ENCODE data around the gene GRIPAP1.

GRIPAP1 gene

DNA sequence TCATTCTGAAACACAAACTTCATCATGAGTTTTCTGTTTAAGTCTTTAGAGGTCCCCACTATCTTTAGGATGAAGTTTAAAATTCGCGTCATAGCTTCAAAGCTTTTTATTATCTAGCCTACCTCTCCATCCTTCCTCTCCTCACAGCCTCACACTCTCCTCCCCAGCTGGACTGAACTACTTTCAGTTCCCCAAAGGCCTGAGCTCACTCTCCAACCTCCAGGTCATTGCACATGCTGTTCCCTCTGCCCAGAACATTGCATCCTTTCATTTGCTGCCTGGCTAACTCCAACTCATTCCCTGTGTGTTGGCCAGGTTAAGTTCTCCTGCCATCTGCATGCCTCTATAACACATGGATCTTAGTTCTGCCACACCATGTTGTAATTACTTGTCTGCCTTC is 41.8 kb downstream of the GRIPAP1 start:
- no peaks in the 10 kb centered on the region for H3K9me3 ChIP-seq (ENCODE audit: insufficient read depth, low read length)
- TF ChIP-seq, protein P1, sequence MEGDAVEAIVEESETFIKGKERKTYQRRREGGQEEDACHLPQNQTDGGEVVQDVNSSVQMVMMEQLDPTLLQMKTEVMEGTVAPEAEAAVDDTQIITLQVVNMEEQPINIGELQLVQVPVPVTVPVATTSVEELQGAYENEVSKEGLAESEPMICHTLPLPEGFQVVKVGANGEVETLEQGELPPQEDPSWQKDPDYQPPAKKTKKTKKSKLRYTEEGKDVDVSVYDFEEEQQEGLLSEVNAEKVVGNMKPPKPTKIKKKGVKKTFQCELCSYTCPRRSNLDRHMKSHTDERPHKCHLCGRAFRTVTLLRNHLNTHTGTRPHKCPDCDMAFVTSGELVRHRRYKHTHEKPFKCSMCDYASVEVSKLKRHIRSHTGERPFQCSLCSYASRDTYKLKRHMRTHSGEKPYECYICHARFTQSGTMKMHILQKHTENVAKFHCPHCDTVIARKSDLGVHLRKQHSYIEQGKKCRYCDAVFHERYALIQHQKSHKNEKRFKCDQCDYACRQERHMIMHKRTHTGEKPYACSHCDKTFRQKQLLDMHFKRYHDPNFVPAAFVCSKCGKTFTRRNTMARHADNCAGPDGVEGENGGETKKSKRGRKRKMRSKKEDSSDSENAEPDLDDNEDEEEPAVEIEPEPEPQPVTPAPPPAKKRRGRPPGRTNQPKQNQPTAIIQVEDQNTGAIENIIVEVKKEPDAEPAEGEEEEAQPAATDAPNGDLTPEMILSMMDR (IDR thresholded peaks at IDR 0.05; ENCODE audit: insufficient read depth, low read length, poor library complexity, severe bottlenecking), result no peak
- TF ChIP-seq EZH2phosphoT487 (conservative IDR thresholded peaks at IDR 0.05; ENCODE audit: low read length), result no peak
- no peak overlapping the region for H3K4me3 ChIP-seq (ENCODE audit: insufficient read depth, low read length, poor library complexity, severe bottlenecking)
- no peaks in the 10 kb centered on the region for H3F3A ChIP-seq (ENCODE audit: insufficient read depth)
- H3K27ac ChIP-seq (ENCODE audit: low read depth, low read length), result no peak overlapping the region
- no peaks in the 10 kb centered on the region for H3K27me3 ChIP-seq (ENCODE audit: low read length)
- H3K9ac ChIP-seq (ENCODE audit: low read length), result no peak overlapping the region
- H3K79me2 ChIP-seq (ENCODE audit: insufficient read depth, low read length), result peaks cover 12% of the 10 kb centered on the region; the same call in 1 of the 2 replicates
- no peak overlapping the region for H2AFZ ChIP-seq (ENCODE audit: low read depth, low read length, severe bottlenecking)
- no peaks in the 10 kb centered on the region for H3K36me3 ChIP-seq (ENCODE audit: low read length)
- H3K4me2 ChIP-seq (ENCODE audit: low read depth, low read length, poor library complexity, severe bottlenecking), result no peak overlapping the region
- no peaks in the 10 kb centered on the region for H3K9me2 ChIP-seq (replicated peaks; ENCODE audit: insufficient read depth, low read length)
- H4K20me1 ChIP-seq (ENCODE audit: low read depth, low read length), result no peaks in the 10 kb centered on the region

DNA sequence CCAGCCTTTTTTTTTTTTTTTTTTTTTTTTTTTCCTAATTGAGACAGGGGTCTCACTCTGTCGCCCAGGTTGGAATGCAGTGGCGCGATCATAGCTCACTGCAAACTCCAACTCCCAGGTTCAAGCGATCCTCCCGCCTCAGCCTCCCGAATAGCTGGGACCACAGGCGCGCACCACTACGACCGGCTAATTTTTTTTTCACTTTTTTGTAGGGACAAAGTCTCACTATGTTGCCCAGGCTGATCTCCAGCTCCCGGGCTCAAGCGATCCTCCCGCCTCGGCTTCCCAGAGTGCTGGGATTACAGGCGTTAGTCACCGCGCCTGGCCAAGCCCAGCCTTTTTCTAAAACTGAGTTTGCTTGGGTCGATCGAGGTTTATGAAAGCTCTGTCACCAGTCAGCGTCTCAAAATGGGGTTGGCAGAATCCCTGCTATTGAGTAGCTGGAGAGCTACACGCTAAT is 43.4 kb downstream of the GRIPAP1 start:
- peak overlapping the region; percentile 54 for H3K27ac ChIP-seq (ENCODE audit: low read depth, low read length)
- peak overlapping the region; percentile 74 for H3K9ac ChIP-seq (ENCODE audit: low read length)
- no peaks in the 10 kb centered on the region for H4K20me1 ChIP-seq (ENCODE audit: low read depth, low read length)
- H3K4me3 ChIP-seq (ENCODE audit: insufficient read depth, low read length, poor library complexity, severe bottlenecking), result peak overlapping the region; percentile 61
- H3K9me3 ChIP-seq (ENCODE audit: insufficient read depth, low read length), result no peaks in the 10 kb centered on the region
- H3K36me3 ChIP-seq (ENCODE audit: low read length), result no peaks in the 10 kb centered on the region
- TF ChIP-seq, protein P1 (IDR thresholded peaks at IDR 0.05; ENCODE audit: insufficient read depth, low read length, poor library complexity, severe bottlenecking), result no peak
- no peak for TF ChIP-seq EZH2phosphoT487 (conservative IDR thresholded peaks at IDR 0.05; ENCODE audit: low read length)
- H2AFZ ChIP-seq (ENCODE audit: low read depth, low read length, severe bottlenecking), result peak overlapping the region; percentile 74
- H3K27me3 ChIP-seq (ENCODE audit: low read length), result no peaks in the 10 kb centered on the region
- no peaks in the 10 kb centered on the region for H3F3A ChIP-seq (ENCODE audit: insufficient read depth)
- H3K9me2 ChIP-seq (replicated peaks; ENCODE audit: insufficient read depth, low read length), result no peaks in the 10 kb centered on the region
- H3K79me2 ChIP-seq (ENCODE audit: insufficient read depth, low read length), result peaks cover 12% of the 10 kb centered on the region; the same call in 1 of the 2 replicates
- peak overlapping the region; percentile 83 for H3K4me2 ChIP-seq (ENCODE audit: low read depth, low read length, poor library complexity, severe bottlenecking)

DNA sequence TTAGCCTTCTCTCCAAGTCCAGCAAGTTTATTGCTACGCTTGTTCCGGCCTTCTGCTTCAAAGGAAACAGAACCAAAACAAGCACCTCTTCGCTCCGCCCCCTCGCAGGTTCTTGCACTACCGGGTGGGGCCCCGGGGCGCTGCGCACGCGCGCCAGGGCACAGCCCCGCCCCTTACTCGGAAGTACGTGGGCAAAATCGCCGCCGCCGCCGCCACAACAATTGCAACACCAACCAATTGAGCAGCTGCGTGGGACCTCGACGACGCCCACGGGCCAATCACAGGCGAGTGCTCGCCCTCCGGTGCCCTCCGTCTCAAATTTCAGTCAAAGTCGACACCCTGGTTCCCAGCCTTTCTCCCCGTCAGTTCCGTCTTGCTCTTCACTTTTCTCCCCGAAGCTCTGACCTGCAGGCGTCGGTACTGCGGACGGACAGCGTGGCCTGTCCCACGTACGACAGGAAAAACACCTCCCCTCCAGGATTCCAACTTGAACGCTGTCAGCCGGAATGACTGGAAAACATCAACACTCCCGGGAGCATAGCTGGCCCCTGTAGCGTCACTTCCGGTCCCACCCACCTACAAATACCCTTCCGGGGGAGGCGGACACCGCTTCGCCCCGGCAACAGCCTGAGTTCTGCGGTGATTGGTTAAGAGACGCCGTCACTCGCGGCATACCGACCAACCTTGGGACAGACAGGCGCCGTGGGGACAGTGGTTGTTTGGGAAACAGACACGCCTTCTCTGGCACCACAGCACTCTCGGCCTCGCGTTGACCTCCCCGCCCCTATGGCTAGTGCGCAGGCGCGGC is 44.0 kb downstream of the GRIPAP1 start:
- Histone ChIP-seq H3K27me3 (ENCODE audit: low read length) (no peaks in the 10 kb centered on the region), H4K20me1 (ENCODE audit: low read depth, low read length) (no peaks in the 10 kb centered on the region), H3K9me2 (replicated peaks; ENCODE audit: insufficient read depth, low read length) (no peaks in the 10 kb centered on the region), H3K9me3 (ENCODE audit: insufficient read depth, low read length) (no peaks in the 10 kb centered on the region), H3K9ac (ENCODE audit: low read length) (peak overlapping the region; percentile 75), H3K27ac (ENCODE audit: low read depth, low read length) (peak overlapping the region; percentile 84), H3K36me3 (ENCODE audit: low read length) (no peaks in the 10 kb centered on the region), H3K4me3 (ENCODE audit: insufficient read depth, low read length, poor library complexity, severe bottlenecking) (peak overlapping the region; percentile 65), H3F3A (ENCODE audit: insufficient read depth) (no peaks in the 10 kb centered on the region), H3K4me2 (ENCODE audit: low read depth, low read length, poor library complexity, severe bottlenecking) (peak overlapping the region; percentile 83), H3K79me2 (ENCODE audit: insufficient read depth, low read length) (peaks cover 12% of the 10 kb centered on the region; the same call in 1 of the 2 replicates), H2AFZ (ENCODE audit: low read depth, low read length, severe bottlenecking) (no peak overlapping the region)
- no peak for TF ChIP-seq EZH2phosphoT487 (conservative IDR thresholded peaks at IDR 0.05; ENCODE audit: low read length)
- TF ChIP-seq, protein P1 (IDR thresholded peaks at IDR 0.05; ENCODE audit: insufficient read depth, low read length, poor library complexity, severe bottlenecking), result no peak

Data from SU-DHL-6 (cell line).